UCSD-AML1 (cell line): Measurements from ENCODE around the gene DIPK1B.

Experiments
- DNase-seq: peaks from one replicate; lab custom pipeline; 2025; ENCODE audit not compliant: unreplicated experiment; lab: John Stamatoyannopoulos, UW

The DIPK1B gene

DNA sequence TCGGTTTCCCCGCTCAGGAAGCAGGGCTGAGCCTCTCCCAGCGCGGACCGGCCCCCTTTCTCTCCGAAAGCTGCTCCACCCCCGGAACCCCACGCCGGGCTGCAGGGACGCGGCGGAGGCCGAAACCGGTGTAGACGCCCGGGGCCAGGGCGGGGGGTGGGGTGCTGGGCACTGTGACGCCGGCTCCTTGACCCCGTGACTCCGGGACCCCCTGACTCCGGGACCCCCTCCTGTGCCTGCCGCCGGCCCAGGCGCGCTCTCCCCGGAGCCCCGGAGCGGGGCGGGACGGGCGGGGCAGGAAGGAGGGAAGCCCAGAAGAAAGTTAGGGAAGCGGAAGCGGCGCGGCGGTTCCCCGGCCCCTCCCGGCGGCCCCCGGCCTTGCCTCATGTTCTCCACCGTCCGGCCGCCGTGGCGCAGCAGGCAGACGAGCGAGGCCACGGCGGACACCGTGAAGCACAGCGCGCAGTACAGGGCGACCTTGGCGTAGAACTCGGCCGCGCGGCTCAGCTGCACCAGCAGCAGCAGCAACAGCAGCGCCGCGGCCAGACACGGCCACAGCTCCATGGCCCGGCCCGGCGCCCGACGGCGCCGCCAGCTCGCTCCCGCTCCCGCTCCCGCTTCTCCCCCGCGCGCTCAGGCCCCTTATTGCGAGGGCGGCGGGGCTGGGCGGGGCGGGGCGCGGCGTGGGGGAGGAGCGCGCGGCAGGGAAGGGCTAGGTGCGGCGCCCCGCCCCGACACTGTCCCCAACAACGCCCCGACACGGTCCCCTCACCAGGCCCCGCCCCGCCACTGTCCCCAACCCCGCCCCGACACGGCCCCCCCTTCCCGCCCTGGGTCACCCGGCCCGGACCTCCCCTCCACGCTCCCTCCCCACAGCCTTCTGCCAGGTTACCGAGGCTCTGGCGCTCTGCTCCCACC, 25.3 kb upstream of the DIPK1B start, which contains the start of gene AGPAT2:
AGPAT2 (minus strand) TSS at position 664 of the 918 bp plus-strand sequence; CDS start at position 564, 100 bp downstream.
- DNase-seq: peak; percentile 84

DNA sequence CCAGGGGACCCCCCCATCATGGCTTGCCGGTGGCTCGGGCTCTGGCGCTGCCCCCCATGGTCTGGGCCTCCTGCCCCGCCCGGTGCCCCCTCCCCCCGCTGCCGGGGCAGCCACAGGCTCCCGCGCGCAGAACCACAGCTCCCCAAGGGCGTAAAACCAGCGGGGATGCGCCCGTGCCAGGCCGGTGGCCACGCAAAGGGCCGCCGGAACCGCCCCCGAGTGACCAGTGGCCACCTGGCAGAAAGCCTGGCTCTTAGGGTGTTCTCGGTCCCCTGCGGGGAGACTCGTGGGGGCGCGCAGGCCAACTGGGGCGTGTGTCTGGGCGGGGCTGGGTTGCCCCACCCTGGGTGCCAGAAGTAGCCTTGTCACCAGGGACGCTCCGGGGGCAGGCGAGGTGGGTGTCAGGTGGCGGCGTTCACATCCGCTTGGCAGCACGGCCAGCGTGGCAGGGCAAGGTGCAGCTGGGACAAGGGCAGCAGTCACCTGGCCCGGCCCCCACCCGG, 24.6 kb upstream of the DIPK1B start:
- no peak for DNase-seq

DNA sequence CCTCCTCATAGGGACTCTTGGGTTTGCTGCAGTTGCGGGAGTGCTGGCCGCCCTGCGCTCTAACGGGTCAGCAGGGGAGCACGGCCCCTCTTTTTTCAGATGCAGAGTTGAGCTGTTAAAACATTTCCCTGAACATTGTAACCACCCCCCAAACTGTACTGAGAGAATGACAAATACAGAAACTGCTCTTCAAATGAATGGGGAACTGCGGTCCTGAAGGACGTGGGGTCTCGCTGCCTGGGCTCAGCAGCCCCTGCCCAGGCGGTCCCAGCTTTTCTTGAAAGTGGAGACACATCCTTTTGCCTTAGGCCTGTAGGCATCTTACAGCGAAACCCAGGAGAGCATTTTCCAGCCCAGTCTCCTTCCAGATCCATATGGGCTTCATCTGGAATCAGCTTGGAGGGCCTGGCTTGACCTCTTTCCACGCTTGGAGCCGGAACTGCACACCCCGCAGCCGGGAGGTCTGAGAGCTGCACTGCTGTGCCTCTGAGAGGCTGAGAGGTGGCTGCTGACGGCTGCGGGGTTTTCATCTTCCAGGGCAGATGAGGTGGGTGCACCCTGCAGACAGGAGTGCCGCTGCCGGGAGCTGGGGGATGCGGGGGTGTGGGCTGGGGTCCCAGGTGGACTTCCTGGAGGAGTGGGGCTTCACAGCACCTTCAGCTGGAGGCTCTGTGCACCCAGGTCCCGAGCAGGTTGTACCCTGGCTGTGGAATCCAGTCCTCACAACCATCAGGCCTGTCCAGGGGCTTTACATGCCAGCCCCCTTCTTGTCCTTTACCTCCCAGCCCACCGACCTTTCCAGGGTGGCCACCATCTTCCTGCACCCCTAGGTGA, 23.9 kb upstream of the DIPK1B start:
- DNase-seq: no peak

DNA sequence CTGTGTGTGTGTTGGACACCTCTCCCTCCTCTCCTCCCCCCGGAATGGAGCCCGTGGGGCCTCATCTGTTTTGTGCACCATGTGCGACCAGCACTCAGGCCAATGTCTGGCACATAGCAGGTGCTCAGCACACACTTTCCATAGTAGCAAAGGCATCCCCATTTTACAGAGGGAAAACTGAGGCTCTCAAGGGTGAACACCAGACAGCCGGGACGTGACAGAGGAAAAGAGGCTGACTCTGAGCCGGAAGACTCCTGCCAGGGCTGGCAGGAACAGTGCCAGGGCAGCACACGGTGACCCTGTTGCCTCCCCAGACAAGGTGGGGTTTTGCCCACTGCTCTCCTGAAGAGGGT, 23.3 kb upstream of the DIPK1B start:
- no peak for DNase-seq

DNA sequence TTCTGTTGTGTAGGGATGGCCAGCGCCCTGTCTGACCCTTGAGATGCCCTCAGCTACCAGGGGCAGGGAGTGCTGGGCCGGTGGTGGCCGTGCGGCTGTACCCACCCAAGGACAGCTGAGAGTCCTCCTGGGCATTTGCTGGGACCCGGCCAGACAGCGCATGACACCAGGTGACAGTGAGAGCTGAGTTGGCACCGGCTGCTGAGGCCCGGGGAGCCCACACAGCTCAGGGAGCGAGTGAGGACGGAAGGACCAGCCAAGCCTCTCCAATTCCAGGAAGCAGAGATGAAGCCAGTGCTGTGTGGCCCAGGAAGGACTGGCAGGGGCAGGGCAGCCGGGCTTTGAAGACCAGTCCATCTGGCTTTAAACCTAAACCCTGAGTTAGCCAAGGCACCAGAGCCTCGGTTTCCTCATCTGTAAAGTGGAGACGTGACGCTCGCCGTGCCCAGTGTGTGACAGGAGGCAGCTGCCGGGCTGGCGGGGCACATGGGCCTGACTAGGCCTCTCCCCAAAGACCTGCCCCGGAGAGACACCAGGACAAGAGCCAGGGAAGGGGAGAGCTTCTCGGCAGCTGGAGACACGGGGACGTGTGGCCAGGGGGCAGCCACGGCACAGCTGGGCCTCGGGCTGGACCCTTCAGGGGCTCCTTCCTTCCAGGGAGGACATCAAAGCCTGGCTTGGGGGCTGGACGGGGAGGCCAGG, 22.1 kb upstream of the DIPK1B start:
- DNase-seq: no peak

DNA sequence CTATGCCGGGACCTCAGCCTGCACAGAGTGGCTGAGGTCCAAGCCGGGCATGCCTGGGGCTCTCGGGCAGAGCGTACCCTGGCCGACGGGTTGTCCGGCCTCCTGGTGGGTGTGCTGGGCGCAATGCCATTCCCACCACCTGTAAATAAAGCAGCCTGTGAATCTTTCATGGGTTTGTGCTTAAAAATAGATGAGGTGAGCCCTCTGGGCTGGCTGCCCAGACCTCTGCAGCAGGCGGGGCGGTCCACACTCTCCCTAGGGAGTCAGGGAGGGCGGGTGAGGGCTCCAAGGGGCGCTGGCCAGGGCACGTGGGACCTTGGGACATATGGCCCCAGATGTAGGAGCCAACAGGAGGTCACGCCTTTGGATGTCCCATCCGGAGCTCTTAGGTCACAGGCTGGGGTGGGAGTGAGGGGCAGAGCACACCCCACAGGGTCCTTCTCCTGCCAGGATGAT, 21.5 kb upstream of the DIPK1B start:
- DNase-seq: no peak

DNA sequence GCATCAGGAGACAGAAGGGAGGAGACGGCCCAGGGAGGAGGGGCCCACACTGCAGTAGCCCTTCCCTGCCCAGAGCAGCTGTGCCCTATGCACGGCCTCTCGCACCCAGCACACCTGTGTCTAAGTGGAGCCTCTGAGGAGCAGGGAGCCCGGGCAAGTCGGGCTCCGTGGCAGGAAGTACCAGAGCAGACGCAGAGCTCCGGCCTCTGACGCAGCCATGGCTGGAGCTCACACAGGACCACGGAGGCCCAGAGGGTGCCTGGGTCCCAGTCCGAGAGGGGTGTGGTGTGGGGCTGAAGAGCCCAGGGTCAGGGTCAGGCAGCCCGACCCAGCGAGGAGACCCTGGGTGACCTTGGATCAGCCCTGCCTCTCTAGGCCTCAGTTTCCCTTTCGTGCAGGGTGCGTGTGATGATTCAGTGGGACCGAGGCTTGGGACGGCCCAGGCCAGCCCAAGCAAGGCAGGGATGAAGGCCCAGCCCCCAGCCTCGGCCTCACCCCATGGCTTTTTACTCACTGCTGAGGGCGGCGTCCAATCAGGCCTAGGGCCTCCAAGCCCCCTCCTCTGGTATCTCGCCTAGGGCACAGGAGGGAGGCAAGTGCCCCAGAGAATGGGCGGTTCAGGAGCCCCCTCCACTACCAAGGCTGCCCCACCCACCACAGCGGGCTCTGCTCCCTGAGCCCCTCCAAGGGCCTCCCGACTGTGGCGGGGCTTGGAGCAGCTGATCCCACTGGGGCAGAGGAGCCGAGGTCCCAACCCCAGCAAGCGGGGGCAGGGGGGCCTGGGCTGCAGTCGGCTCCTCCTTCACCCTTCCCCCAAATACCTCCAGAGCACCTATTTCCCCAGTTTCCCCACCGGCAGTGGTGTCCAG, 20.8 kb upstream of the DIPK1B start:
- DNase-seq: no peak

DNA sequence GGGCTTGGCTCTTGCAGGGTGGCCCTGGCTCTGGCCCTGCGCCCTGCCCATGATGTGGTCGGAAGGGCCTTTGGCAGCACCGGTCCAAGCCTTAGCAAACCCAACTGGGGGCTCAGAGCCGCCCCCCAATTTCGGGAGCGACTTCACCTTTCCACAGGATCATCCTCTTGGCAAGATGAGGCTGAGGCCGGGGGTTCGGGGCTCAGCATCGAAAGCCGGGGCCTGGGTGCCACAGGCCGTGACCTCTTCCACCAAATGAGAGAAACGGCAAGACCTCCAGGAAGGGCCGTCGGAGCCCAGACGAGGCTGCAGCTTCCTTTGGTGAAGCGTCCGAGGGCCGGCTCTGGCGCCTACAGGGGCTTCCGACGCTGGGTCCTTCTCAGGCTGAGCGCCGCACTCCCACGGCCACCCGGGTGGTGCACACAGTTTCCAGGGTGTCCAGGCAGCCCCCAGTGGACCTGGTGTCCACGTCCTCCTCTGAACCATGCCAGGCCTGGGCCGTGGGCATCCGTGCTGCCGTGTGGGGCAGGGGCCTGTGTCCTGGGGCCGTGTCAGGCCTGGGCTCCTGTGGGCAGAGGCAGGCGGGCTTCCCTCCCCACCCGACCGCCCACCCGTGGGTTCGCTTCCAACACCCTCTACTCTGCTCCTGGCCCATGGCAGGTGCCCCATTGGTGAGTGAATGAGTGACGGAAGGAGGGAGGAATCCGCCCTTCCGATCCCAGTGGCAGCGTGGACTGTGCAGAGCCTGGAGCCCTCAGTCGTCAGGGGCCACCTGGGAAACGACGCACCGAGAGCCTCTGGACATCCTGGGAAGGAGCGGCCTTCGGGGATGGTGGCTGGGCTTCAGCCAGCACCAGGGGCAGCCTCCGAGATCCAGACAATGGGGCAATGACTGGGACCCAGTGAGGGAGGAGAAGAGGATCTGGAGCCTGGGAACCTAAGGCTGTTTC, 19.9 kb upstream of the DIPK1B start:
- no peak for DNase-seq

DNA sequence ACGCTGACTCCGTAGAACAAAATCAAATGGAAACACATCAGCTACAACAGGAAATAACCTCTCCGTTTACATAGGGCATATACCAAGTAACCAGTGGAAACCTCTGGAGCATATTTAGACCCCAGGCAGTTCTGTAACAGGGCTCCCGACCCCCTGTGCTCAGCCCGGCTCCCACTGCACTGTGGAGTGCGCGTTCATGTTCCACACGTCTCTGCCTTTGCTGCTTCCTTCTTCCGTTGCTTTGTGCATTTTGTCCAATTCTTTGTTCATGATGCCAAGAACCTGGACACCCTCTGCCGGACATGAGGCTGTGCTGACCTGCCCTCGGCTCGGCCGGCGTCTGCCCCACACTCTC, 19.3 kb upstream of the DIPK1B start:
- no peak for DNase-seq

DNA sequence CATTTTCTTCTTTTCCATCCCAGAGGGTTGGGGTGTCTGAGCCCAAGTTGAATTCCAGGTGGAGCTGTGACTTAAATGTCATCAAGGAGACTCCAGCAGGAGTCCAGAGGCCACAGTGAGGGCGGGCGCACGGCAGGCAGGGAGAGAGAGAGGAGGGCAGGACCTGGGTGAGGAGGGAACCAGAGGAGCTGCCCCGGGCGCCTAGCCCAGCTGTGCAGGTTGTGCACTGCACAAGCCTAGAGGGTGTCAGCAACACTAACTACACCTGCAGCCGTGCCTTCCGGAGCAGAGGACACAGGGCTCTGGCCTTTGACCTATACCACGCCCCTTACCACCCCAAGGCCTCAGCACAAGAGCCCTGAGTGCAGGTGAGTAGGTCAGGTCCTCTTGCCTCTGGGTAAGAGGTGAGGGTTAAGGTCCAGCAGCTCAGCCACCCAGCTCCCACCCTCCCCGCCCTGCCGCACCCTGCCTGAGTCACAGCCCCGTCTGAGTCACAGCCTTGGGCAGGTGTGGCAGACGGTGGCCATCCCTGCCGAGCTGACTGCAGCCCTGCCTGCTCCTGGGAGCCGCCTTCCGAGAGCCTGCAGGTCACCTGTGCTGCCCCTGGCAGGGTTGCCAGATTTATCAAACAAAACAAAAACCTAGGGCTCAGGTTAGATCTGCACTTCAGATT, 18.7 kb upstream of the DIPK1B start:
- no peak for DNase-seq

DNA sequence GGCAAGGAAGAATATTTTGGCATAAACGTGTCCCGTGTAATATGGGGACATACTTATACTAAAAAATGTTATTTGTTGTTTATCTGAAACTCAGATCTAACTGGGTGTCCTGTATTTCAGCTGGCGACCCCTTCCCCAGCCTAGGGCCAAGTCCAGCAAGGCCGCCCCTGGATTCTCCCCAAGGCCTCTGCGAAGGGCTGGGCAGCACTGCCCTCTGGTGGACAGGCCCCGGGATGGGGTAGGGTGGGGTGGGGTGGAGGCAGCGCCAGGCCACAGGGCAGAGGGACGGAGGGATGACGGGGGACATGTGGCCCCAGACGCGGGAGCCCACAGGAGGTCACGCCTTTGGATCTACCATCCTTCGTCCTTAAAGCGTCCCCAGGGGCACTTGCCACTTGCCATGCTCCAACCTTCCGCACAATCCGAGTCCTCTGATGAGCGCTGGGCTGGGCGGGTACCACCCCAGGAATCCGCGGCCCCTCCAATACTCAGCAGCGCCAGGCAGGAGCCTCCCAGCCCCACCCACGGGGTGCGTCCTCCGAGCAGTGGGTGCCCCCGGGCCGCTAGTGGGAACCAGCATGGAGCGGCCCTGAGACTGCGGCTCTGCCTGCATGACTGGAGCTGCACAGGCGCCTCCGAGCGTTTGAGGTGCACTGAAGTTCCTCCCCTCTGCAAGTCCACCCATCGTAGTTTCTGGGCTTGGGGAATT, 18.1 kb upstream of the DIPK1B start:
- peak; percentile 73 for DNase-seq

DNA sequence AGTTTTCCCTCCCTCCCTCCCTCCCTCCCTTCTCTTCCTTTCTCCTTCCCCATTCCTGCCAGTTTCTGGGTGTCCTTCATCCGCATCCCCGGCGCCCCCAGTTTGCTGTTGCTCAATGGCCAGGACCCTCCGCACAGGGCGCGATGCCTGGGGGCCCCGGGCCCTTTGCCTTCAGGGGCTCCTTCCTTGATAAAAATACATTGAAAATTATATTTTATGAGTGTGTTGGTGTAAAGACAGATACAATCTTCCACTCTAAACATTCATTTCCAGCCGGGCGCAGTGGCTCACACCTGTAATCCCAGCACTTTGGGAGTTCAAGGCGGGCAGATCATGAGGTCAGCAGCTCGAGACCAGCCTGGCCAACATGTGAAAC, 17.5 kb upstream of the DIPK1B start:
- no peak for DNase-seq

DNA sequence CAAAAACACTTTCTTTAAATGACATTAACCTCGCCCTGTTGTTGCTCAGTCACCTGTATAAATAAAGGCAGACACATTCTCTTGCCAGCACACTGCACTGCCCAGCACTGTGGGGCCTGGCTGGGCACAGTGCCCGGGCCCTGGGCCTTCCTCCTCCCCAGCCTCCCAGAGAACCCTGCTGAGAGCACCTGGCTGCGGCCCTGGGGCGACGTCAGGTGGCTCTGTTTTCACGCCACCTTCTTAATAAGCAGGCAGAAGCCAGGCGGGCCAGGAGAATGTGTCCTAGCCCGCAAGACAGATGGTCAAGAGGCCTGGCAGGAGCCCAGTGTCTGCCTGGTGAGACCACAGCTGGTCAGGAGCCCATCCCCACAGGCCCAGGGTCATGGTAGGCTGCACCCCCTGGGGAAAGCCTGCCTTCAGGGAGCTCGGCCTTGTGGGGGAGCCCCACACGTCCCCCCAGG, 16.9 kb upstream of the DIPK1B start:
- DNase-seq: no peak

DNA sequence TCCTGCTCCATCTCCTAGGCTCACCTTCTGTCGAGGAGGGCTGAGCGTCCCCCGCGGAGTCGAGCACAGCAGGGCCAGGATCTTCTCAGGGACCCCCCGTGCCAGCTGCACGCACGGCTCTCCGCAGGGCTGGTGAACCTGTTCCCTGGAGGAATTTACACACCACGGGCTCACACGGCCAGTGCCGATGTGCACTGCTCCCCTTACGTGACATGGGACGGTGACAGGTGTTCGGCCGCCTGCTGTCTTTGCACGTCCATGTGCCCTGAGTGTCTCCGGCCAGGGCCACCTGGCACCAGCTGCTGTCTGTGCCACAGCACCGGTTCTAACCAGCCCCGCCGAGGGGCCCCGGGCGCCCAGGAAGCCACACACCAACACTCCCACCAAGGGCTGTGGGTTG, 16.4 kb upstream of the DIPK1B start:
- DNase-seq: no peak

DNA sequence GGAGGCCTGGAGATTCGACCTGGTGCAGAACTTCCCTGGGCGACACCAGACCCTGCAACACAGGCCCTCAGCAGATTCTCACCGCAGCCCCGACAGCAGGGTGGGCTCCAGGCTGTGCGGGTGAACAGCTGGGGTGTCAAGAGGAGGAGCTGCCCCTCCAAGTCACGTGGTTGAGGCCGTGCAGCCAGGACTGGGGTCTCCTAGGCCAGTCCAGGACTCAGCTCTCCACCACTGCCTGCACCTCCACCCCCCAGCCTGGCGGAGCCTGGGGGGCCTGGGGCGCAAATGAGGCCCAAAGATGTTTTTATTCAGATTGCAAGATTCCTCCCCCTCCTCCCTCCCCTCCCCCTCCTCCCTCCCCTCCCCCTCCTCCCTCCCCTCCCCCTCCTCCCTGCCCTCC, 15.9 kb upstream of the DIPK1B start:
- no peak for DNase-seq

DNA sequence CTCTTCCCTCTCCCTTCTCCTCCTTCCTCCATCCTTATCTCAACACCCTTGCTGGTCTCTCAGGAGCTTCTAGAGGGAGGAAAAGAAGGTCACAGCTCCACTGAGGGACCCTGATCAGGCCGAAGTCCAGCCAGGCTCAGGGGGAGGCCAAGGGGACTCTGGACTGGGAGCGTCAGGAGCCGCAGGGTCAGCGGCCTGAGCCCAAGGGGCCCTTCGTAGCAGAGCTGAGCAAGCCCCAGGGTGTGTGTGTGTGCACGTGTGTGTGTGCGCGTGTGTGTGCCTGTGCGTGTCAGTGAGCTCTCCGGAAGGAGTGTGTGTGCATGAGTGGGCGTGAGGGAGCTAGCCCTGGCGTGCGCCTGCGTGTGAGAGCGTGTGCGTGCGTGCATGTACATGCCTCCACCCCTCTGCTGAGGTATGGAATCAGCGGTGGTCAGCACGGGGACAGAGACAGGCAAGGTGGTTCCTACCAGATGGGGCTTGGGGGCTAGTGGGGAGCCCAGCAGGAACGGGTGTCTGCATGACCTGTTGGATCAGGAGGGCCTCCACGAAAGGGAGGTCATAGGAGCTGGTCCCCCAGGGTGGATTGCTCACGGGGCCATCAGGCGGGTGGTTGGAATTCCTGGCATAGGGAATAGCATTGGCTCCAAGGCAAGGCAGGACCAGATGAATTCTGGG, 15.1 kb upstream of the DIPK1B start:
- no peak for DNase-seq

DNA sequence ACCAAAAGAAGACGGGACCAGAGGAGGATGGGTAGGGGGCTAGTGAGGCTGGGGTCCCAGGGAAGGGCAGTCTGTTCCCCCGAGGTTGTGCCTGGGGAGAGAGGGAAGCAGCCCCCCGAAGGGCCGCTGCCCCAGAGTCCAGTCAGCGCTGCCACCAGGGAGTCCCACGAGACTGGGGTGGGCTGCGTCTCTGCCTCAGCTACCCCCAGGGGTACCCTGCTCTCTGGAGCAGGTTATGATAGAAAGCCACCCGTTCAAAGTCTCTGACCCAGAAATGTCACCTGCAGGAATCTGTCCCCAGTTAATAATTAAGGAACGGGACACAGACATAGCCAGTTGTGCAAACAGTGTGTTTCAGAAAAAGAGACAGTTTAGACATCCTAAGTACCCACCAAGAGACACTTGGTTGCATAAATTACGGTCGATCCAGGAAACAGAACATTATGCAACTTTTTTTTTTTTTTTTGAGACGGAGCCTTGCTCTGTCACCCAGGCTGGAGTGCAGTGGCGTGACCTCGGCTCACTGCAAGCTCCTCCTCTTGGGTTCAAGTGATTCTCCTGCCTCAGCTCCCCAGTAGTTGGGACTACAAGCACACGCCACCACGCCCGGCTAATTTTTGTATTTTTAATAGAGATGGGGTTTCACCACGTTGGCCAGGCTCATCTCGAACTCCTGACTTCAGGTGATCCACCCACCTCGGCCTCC, 14.4 kb upstream of the DIPK1B start:
- no peak for DNase-seq
